Epidermal melanocyte (primary cell): ENCODE measurements around the gene NPHS2.
"Not testable (repeated sequence)": the region's sequence is repeated elsewhere in the genome, so short reads cannot be mapped to it uniquely, and the experiment has no call there.

ENCODE experiments used
- DNase-seq: peaks from one replicate; pipeline ENCODE4 v3.0.0; 2011; ENCODE audit warnings: low spot score; ENCODE audit not compliant: insufficient read length

The NPHS2 gene

GRCh38 chr1:179547021-179547535 lies 28.7 kb downstream of the NPHS2 start:
- no peak for DNase-seq

GRCh38 chr1:179545321-179545720 lies 30.4 kb downstream of the NPHS2 start:
- DNase-seq = no peak

GRCh38 chr1:179541774-179542173 lies 34.0 kb downstream of the NPHS2 start:
- DNase-seq = no peak

- DNase-seq = no peak
Measured at GRCh38 chr1:179530352-179530751, 45.4 kb downstream of the NPHS2 start.

- DNase-seq = no peak
Measured at GRCh38 chr1:179529482-179530195, 46.1 kb downstream of the NPHS2 start.

- DNase-seq = not testable (repeated sequence)
Measured at GRCh38 chr1:179518544-179518943, 57.2 kb downstream of the NPHS2 start.

- DNase-seq = no peak
Measured at GRCh38 chr1:179516976-179517705, 58.6 kb downstream of the NPHS2 start.

- no peak for DNase-seq
Measured at GRCh38 chr1:179510038-179510437, 65.7 kb downstream of the NPHS2 start.

- DNase-seq = no peak
Measured at GRCh38 chr1:179509384-179509783, 66.4 kb downstream of the NPHS2 start.

GRCh38 chr1:179506199-179506598 lies 69.5 kb downstream of the NPHS2 start:
- DNase-seq = no peak
